OCI-LY3 (cell line): Measurements from ENCODE around the gene FHOD3.

Experiments
- CTCF ChIP-seq: fragments of 200-600, 300-600 bp; sonication (generic); IDR thresholded peaks from 2 replicates; pipeline ENCODE4 v1.5.1; 2014; ENCODE audit warnings: antibody characterized with exemption, low read length, low read depth
- EZH2phosphoT487 ChIP-seq: fragments of 200-600 bp; shearing (Covaris generic); IDR thresholded peaks from 2 replicates; pipeline ENCODE4 v1.6.1; 2018; ENCODE audit warnings: antibody characterized with exemption, mixed run types, low read depth

GRCh38 chr18:36311026-36311570 is 13.6 kb downstream of the FHOD3 start:
- TF ChIP-seq CTCF (no peak), EZH2phosphoT487 (no peak)
